Testis (tissue), 2 donors: ENCODE results near the gene HMCN2.
"Not testable (repeated sequence)": the region's sequence is repeated elsewhere in the genome, so short reads cannot be mapped to it uniquely, and the experiment has no call there.

ENCODE experiments used
- CTCF ChIP-seq, 3 experiments: fragments of 450-650 bp in 2 of 3; fragments of 200-600 bp in 1 of 3; sonication (generic) in 1 of 3; IDR thresholded peaks; one replicate each; pipeline ENCODE4 v1.5.1; 2016 to 2019; ENCODE audit warnings: antibody characterized with exemption in 3 of 3, mild to moderate bottlenecking in 2 of 3, moderate library complexity in 1 of 3
- POLR2A ChIP-seq: fragments of 450-650 bp; IDR thresholded peaks from one replicate; pipeline ENCODE4 v1.6.1; 2017; ENCODE audit warnings: antibody characterized with exemption, mild to moderate bottlenecking, moderate library complexity

DNA sequence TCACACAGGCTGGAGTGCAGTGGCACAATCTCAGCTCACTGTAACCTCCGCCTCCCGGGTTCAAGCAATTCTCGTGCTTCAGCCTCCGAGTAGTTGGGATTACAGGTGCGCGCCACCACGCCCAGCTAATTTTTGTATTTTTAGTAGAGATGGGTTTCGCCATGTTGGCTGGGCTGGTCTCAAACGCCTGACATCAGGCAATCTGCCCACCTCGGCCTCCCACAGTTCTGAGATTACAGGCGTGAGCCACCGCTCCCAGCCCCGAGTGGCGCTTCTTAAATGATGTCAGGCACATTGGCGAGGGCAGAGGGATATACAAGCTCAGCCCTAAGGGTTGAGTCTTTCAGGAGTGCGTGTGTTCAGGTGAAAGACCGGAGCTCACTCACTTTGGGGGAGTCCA, 75.0 kb downstream of the HMCN2 start:
- not testable (repeated sequence) for TF ChIP-seq CTCF (IDR thresholded peaks at IDR 0.05); POLR2A
